HG03139 (cell line): ENCODE results near the gene LMOD1.
"Not testable (repeated sequence)": the region's sequence is repeated elsewhere in the genome, so short reads cannot be mapped to it uniquely, and the experiment has no call there.

ENCODE experiments used
- ATAC-seq: cut with Tn5 transposase; IDR thresholded peaks from one replicate; pipeline ENCODE4 v1.9.1; 2021; ENCODE audit not compliant: unreplicated experiment

Gene LMOD1

DNA sequence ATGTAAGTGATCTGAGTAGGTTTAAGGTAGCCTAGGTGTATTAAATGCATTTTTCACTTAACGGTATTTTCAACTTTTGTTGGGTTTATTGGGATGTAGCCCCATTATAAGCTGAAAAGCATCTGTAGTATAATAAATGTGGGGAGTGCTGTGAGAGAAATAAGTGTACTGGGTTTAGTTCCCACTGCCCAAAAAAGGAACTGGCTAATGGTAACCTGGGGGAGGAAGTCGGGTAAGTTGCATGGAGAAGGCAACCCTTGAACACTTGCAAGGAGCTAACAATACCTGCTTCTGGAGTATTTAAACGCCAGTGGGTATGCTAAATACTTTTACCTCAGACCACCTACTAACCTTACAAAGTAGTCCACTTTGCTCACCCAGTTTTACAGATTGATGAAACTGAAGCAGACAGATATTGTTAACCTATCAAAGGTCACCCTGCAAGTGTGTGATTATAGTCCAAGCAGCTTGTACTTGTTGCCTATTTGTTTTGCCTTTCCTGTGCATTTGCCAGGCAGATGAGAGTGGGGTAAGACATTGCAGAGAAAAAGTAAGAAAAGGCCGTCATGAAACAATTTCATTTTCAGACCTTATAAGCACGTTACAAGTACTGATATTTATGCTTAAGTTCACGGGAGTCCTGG is 65.3 kb downstream of the LMOD1 start:
- ATAC-seq = no peak

DNA sequence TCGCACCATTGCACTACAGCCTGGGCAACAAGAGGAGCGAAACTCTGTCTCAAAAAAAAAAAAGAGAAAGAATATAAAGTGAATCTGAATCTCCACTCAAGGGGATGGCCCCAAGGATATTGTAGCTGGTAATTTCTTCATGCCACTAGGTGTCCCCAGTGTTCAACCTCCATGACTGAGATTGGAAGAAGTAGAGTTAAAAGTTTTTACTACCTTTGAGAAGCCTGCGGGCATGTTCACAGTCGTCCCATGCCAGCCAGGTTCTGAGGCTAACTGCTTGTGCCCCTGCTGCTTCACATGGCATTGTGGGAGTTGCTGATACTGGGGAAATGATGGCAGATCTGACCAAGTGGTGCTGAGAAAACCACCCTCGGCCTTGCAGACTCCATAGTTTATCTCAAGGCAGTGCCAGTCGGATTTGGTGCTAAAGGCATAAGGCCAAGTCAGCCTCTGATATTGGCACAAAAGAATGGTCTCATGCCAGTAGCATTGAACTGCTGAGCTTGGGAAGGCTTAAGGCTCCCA is 68.4 kb downstream of the LMOD1 start:
- no peak for ATAC-seq

DNA sequence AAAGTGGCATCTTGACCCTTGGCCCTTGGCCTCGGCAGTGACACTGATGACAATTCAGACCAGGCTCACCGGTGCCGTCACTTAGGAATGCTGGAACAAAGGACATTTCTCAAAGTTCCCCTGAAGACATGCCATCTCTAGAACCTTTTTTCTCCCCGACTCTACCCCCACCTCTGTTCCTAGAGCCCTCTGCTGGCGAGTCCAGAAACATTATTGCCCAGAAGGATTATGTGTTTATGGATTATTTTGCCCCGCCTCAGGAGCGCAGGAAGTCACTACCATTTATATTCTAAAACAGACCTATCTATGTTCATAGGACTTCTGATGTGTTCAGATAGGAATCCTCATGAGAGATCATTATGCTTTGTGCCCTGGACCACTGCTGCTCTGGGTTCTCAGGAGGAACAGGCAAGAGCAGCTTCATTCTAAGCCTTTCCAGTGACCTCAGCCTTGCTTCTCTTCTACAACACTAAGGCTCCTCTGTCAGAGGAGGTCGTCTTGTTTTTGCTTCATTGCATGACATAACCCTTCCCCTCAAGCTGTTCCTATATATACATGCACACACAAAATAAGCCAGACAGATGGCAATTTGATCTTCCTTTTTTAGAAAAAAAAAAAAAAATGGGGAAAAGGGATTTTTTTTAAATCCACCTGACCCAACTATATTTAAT is 70.1 kb downstream of the LMOD1 start:
- no peak for ATAC-seq

DNA sequence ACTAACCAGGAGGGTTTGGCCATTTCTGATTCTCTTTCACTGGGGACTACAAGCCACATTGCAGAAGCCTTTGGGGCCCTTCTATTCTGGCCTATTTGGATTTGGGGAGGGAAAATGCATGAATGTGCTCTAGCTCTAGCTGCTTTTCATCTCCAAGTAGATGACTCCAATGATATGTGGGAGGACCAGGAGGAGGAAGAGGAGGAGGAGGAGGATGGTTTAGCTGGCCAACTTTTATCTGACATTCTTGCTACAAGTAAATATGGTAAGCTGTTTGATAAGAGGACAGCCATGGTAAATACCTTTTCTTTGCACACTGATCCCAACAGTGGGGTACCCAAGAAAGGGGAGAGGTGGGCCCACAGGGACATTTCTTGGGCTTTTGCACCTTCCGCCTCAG is 71.7 kb downstream of the LMOD1 start:
- ATAC-seq = no peak

DNA sequence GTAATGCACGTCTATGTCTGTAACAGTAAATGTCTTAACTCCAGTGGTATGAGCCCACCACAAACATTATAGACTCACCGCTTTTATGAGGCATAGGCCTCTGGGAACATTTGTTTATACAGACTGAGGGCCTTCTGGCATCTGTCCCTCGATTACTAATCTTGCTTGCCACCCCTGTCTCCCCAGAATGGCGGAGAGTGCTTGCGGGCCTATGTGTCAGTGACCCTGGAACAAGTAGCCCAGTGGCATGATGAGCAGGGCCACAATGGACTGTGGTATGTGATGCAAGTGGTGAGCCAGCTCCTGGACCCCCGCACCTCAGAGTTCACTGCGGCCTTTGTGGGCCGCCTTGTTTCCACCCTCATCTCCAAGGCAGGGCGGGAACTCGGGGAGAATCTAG is 76.0 kb downstream of the LMOD1 start:
- no peak for ATAC-seq

DNA sequence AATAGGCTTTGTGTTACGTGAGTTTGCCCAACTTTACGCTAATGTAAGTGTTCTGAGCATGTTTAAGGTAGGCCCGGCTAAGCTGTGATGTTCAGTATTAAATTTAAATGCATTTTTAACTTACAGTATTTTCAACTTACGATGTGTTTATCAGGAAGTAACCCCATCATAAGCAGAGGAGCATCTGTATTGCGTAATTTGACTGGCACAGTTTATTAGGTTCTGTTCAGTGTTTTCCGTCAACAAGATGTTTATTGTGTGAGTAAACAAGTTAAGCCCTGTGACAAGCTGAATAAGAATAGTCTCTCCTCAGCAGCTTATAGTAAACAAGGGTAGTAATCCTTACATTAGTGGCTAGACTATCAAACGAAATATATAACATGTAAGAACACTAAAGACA is 84.9 kb downstream of the LMOD1 start:
- ATAC-seq = no peak

DNA sequence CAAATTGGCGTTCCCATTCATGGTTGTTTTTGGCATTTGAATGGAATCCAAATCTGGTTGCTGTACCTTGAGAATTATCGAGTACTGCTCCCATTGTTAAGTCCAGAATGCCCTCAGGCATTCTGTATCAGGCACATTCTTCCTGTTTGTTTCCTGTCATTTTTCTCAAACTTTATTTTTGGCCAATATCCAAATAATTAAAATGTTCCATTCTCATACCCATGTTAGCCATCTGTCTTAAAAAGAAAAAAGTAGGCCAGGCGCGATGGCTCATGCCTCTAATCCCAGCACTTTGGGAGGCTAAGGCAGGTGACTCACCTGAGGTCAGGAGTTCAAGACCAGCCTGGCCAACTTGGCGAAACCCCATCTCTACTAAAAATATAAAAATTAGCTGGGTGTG is 86.9 kb downstream of the LMOD1 start:
- ATAC-seq = no peak

DNA sequence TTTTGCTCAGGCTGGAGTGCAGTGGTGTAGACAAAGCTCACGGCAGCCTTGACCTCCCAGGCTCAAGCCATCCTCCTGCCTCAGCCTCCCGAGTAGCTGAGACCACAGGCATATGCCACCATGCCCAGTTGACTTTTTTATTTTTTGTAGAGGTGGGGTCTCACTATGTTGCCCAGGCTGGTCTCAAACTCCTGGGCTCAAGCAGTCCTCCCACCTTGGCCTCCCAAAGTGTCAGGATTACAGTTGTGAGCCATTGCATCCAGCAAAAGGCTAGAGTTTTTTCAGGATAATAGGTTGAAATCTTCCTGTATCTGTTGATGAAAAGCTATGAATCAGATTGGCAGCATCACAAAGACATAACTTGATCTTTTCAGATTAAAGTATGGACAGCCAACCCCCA is 89.6 kb downstream of the LMOD1 start:
- not testable (repeated sequence) for ATAC-seq

DNA sequence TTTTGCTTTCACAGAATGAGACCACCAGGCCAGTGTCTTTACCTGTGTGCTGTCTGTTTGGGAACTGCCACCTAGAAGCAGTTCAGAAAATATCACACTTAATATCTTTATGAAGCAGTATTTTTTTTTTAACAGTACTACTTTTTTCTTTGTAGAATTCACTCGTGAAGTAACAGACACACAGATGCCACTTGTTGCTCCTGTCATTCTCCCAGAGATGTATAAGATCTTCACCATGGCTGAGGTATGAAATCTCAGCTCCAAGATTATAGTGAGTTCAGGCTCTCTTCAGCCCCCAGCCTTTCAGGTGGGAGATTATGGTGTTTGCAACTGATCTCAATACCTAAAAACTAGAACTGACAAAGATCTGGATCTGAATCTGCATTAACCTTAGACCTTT is 94.4 kb downstream of the LMOD1 start:
- no peak for ATAC-seq

DNA sequence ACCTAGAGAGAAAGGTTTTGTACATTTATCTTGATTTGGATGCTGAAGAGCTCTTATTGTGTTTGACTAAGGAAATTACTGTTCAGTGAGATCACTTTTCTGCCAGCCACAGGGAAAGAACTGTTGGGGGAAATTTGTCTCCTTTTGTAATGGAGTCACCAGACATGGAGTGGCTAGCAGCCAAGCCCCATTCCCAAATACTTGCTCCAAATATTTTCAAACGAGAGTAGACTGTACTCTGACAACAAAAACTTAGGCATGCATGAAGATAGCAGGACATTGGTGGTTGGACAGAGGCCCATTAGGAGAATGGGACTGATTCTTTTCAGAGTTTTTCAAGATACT is 96.3 kb downstream of the LMOD1 start:
- ATAC-seq = no peak

DNA sequence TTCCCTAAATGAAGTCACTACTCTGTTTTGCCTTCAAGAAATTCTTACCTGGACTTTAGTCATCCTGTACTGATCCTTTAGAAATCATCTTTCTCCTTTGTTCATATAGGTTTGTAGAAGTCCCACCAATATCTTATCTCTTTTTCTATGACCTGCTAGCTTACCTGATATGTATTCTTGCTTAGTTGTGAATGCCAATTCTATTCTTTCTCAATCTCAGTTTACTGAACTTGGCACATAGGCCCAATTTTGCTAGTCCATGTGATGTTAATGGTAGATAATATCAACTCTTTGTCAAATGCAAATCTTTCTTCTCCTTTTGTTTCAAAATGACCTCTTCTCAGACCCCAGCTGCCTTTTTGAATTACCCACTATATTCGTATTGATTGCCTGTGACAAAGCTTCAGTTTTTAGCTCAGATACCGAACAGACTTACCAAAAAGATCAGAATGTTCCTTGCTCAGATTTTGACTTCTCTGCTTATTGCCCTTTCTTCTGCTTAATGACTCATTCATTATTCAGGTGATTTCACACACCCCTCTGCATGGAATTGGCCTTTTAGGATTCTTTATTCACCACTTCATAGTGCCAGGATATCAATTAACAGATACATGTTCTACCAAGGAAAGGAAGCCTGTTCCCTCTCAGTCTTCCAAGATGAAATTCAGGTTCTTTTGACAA is 96.8 kb downstream of the LMOD1 start:
- ATAC-seq = no peak

DNA sequence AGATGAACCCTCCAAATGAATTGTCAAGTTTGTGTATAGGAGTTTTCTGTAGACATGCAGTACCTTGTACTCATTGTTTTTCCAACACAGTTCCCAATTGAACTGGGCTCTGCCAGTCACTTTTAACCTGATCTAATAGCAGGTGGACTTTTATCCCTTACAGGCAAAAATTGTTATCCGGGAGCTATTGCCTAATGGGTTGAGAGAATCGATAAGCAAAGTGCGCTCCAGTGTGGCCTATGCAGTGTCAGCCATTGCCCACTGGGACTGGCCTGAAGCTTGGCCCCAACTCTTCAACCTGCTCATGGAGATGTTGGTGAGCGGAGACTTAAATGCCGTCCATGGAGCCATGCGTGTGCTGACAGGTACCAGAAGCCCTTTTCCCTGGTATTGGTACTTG is 98.1 kb downstream of the LMOD1 start:
- ATAC-seq = no peak

DNA sequence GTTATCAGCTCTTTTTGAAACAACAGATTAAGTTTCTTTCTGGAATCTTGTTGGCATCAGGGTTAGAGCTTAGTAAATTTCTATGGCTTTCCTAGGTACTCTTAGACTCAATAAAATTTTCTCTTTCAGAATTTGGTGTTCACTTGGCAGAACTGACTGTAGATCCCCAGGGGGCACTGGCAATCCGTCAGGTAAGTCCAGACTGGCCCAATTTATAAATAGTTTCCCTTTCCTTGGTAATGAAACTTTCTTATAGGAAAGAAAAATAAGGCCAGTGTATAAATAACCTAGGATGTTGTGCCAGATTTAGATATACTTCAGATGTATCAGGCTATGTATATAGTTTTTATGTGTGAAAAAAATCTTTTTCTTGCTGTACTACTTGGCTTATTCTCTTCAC is 99.2 kb downstream of the LMOD1 start:
- ATAC-seq = no peak
